Adipose tissue (tissue), 3 donors: ENCODE measurements around the gene COPS7A. TPM values are rescaled to one million over a fixed set of nuclear protein-coding genes. Genes with fewer than 3 reads are reported as not detected.
A peak's percentile ranks its signal among the peaks of the same experiment; 100 is the strongest.
"Not testable (repeated sequence)": the region's sequence is repeated elsewhere in the genome, so short reads cannot be mapped to it uniquely, and the experiment has no call there.

Source experiments
- H3K27ac ChIP-seq: one replicate; pipeline ENCODE4 v1.5.1; 2013; ENCODE audit warnings: low read depth, low read length
- WGBS, 3 donors: extraction: QIAGEN DNeasy Blood & Tissue Kit; methylation state at CpG; one replicate each; pipeline ENCODE4 v1.1.7; 2013; 5-methylcytosine and 5-hydroxymethylcytosine counted together
- polyA plus RNA-seq, 3 donors: library from polyadenylated mRNA; stranded (reverse); fragments of 200-250 nt; gene quantifications; one replicate each; pipeline ENCODE4 v1.2.3, GENCODE V29; 2013
- donor health status: healthy with polysubstance abuse.
- donor health status: Bipolar disorder and iron deficiency.
- donor health status: healthy.

COPS7A gene
- polyA plus RNA-seq, 3 donors: 33.5 to 71.9 (median 66.1) TPM

- 81 to 86% (median 81%) methylated on average over 3 of the region's 3 CpGs for WGBS, 3 donors
- H3K27ac ChIP-seq: no peak overlapping the region
Observed at GRCh38 chr12:6742834-6743233, 19.0 kb downstream of the COPS7A start.

GRCh38 chr12:6743300-6743699, 19.5 kb downstream of the COPS7A start:
- WGBS, 3 donors: 41 to 74% (median 74%) methylated on average over 7 of the region's 7 CpGs
- not testable (repeated sequence) for H3K27ac ChIP-seq

DNA sequence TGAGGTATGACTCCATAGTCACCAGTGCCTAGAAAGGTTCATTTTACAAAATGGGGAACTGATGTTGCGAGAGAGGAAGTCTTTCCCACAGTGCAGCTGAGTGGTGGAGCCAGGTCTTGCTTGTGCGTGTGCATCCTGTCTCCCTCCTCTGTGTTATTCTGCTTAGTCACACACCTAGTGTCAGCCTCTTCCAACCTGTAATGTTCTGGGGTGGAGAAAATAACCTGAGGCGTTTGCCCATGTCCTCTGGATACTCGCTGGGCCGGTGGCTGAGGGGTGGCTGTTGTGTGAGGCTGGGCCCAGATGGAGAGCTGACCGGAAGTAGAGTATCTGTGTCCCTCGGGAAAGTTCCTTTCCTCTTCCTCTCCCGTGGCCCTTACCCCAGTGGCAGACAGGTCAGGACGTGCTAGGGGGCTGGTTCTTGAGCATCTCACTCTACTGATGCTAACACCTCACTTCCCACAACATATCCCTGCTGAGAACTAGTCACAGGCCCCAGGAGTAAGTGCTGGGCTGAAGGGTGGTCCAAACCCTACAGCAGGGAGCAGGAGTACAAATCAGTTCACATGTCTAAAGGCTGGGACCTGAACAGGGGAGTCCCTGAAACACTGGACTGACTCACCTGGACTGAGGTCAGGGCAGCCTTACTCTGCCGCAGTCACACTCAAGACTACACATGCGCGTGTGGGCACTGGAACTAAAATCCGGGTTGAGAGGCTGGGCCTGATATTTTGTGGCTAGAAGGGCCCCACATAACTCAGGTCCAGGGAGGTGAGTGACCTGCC, 22.1 kb downstream of the COPS7A start:
- H3K27ac ChIP-seq: no peak overlapping the region
- WGBS, 3 donors: 44 to 75% (median 44%) methylated on average over 13 of the region's 13 CpGs

DNA sequence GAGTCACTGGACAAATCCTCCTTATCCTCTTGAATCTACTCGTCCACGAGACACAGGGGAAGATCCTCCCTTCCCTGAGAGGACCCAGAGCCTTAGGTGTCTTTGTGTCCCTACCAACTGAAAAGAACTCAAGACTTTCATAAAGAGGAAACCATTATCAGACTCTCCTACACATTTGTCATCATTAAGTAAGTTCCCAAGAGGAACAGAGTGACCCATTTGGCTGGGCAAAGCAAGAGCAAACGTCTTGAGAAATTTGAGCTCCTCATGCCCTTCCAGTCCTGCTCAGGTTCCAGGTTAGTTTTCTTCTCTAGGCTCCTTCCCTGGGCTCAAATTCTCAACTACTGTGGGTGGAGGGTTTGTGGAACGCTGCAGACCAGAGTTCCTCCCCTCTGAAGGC, 23.4 kb downstream of the COPS7A start:
- 66 to 73% (median 69%) methylated on average over 4 of the region's 4 CpGs for WGBS, 3 donors
- H3K27ac ChIP-seq: no peak overlapping the region

DNA sequence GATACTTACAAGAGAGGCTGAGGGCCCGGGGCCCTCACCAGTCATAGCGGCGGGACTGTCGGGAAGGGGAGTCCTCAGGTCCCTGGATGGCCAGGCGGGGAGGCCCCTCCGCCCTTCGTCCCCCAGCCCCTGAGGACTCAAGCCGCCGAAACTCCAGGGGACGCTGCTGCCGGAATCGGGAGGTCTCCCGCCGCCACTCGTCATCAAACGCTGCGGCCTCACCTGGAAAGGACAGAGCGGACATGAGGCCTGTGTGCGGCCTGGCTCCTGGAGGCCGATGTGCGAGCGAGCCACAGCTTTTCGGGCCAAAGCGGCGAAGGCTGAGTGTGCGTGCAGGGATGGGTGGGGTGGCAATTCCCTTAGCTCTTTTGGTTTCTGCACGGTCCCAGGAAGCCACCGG, 24.9 kb downstream of the COPS7A start:
- no peak overlapping the region for H3K27ac ChIP-seq
- WGBS, 3 donors: 94 to 96% (median 96%) methylated on average over 28 of the region's 28 CpGs

DNA sequence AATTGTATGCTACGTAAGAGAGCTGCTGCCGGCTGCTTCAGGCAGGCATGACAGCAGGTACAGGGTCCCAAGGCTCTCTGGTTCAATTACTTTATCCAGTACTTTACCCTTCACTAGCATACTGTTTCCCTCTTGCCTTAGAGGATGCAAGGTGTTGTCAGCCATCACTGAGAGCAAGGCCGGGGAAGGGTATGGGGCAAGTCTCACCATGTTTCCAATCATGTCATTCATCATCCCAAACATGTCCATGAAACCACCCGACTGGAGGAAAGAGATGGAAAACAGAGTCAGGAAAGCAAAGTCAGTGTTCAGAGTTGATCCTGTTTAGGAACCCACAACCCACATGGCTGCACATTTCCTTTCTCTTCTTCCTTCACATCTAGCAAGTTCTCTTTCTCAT, 26.7 kb downstream of the COPS7A start:
- 81 to 88% (median 84%) methylated on average over 4 of the region's 4 CpGs for WGBS, 3 donors
- no peak overlapping the region for H3K27ac ChIP-seq

GRCh38 chr12:6751767-6752166, 27.9 kb downstream of the COPS7A start:
- H3K27ac ChIP-seq: no peak overlapping the region
- WGBS, 3 donors: 79 to 84% (median 81%) methylated on average over 7 of the region's 7 CpGs

DNA sequence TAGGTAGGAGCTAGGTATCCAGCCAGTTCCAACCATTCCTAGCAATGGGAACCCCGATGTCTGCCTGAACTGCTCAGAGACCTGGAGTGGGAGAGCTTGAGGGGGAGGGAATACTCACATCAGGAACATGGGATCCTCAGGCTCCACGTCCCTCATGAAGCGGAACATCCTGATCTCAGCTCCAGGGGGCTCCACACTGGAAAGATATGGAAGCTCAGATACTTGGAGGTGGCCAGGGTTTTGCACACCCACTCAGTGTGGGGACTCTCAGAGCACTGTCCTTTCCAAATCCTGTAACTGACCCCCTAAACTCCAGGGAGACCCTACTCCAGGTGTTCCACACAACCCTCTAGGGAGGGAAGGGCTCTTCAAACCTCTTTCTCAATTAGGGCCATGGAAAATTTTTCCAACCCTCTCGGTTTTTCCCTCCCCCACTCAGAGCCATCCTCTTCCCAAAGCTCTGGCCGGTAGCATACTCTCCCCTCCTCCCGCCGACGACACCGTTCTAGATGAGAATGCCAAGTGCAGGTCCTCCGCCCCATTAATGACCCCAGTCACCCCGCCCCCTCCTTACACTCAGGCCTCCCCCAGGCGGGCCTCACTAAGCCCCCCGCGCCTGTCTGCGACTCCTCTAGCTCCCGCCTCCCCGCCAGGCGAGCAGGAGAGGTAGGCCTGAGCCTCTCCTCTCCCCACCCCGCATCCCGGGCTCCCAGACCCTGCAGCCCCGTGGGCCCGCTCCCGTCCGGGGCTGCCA, 28.5 kb downstream of the COPS7A start:
- 5 to 6% (median 6%) methylated on average over 23 to 24 of the region's 24 CpGs for WGBS, 3 donors
- H3K27ac ChIP-seq: peak overlapping the region; percentile 4

GRCh38 chr12:6752921-6753771, 29.3 kb downstream of the COPS7A start, which contains the start of gene MLF2:
TSS of gene MLF2 (minus strand) at chr12:6753141. CDS start at chr12:6752334, 807 bp downstream.
- 0% methylated on average over 57 to 62 of the region's 62 CpGs for WGBS, 3 donors
- peak within 1 kb of the TSS; percentile 89 for H3K27ac ChIP-seq

DNA sequence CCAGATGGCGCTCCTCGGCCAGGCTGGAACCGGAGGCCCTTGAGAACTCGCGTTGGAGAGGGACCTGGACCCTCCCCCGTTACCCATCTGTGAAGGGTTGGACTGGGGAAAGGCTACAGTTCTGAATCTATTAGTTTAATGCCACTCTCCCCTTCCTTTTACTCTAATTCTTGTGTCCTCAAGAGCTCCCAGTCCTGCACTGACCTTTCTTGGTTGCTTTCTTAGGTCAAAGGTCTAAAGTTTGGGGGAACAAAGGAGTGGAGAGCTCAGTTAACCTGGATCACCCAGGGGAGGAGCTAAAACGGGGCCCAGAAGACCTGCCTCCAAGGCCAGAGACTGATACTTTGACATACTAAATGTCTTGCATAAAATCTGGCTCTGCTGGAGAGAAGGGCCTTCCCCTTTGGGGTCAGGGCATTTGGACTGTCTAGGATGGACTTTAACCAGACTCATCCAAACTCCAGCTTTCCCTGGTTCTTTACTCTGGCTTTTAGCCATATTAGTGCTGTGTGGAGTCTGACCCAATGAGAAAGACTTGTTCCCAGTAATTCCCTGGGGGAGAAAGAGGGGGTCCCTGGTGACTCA, 30.0 kb downstream of the COPS7A start:
- whole genome bisulfite sequencing, 3 donors: 0 to 1% (median 1%) methylated on average over 5 to 7 of the region's 7 CpGs
- no peak overlapping the region for H3K27ac ChIP-seq

DNA sequence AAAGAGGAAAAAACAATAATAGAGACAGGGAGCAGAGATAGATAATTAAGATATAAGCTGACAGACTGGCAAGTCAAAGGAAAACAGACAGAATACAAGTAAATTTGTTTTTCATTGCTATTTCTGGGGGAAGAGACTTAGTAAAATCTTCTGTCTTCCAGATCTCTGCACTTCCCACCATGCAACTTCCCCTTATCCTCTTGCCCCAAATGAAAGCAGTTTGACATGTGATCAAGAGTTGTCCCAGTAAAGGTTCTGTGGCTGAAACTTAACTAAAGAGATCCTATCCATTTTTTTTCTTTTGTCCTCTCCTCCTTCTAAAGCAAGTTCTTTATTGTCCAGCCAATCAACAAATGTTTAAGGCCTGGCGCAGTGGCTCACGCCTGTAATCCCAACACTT, 30.6 kb downstream of the COPS7A start:
- 87 to 98% (median 91%) methylated on average over 2 of the region's 2 CpGs for WGBS, 3 donors
- no peak overlapping the region for H3K27ac ChIP-seq

DNA sequence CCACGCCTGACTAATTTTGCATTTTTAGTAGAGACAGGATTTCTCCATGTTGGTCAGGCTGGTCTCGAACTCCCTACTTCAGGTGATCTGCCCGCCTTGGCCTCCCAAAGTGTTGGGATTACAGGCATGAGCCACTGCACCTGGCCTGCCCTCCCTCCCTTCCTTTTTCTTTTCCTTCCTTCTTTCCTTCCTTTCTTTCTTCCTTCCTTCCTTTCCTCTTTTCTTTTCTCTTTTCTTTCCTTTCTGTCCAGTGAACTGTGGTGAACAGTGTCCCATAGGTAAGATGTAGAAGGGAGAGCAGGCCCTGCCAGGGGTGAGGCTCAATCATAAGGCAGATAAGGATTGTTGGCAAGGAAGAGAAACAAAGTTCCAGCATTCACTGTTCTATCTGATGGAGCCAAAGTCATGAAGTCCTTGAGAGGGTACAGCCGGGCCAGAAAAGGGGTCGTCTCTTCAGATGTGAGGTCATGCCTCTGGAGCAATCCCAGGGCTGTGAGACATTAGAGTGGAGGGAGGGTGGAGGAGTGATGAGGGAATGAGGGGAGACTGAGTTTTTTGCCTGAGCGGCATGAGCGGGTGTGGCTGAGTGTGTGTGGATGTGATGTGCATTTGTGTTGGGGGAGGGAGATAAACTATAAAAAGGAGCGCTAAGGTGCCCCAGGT, 33.3 kb downstream of the COPS7A start:
- no peak overlapping the region for H3K27ac ChIP-seq
- WGBS, 3 donors: 72 to 75% (median 72%) methylated on average over 8 of the region's 8 CpGs

DNA sequence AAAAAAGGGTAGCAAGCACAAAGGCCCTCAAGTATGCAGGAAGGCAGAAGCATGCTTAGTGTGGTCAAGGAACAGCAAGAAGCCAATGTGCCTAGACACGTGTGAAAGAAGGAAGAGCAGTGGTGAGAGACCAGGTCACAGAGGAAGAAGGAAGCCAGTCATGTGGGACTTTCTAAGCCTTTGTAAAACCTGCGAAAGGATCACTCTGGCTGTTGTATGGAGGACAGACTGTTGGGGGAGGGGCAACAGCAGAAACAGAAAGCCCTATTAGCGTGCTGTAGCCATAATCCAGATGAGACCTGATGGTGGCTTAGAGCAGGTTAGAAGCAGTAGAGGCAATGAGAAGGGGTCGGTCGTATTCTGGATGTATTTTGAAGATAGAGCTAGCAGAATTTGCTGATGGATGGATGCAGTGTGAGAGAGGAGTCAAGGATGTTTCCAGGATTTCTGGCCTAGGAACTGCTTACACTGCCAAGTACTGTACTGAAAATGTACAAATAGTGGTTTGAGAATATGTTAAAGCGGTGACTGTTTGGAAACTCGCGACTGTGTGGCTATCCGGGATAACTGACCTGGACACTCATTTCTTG, 34.8 kb downstream of the COPS7A start:
- H3K27ac ChIP-seq: no peak overlapping the region
- 84 to 86% (median 85%) methylated on average over 9 of the region's 9 CpGs for WGBS, 3 donors

GRCh38 chr12:6759741-6760140, 35.9 kb downstream of the COPS7A start:
- H3K27ac ChIP-seq: no peak overlapping the region
- 89 to 98% (median 89%) methylated on average over 5 of the region's 5 CpGs for WGBS, 3 donors

DNA sequence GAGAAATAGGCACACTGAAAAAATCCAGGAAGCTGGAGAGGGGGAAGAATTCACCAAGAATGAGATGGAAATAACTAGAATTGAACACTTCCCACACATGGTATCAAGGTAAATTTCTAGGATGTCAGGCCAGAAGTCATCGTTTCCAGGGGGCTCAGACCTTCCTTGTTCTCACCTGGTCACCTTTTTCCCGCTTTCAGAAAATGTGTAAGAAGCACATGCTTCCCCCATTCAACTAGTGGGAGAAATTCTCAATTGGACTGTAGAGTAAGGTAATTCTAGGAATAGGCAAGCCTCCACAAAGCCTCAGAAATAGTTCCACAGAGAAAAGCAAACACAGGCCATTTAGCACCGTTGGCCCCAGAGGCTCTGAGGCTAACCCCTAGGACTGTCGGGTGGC, 39.5 kb downstream of the COPS7A start:
- WGBS, 3 donors: 61 to 74% (median 66%) methylated on average over 4 of the region's 4 CpGs
- H3K27ac ChIP-seq: no peak overlapping the region

DNA sequence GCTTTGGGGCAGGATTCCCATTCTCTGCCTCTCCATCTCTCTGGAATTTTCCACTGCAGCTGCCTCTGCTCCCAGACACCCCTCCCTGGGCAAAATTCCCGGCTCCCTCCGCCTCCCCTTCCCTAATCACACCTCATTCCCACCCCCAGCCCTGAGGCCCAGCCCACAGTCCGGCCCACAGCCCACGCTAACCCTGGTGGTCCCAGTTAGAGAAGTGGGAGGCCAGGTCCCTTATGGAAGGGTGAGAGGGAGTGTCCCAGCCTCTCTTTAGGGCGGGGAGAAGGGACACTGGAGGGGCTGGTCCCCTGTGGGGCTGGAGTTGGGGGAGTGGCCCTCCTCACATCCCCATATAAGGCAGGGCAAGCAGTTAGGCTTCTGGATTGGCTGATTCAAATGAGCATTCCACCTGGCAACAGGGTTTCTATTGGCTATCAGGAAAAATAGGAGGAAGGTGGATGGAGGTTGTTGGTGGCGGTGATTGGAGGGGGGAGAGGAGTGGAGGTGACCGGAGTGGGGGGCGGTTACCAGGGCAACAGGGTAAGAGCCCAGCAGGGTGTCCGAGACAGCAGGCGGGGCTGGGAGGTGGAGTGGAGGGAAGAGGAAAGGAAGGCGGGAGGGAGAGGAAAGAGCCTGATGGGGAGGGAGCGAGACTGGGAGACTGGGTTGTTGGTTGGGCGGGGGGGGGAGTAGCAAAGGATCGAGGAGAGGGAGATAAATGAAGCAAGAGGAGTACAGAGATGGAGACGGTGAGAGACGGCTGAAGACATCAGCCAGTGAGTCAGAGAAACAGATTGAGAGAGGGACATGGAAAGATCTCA, 40.4 kb downstream of the COPS7A start:
- H3K27ac ChIP-seq: peak overlapping the region; percentile 13
- 2 to 6% (median 2%) methylated on average over 15 to 16 of the region's 16 CpGs for WGBS, 3 donors
